RWPE1 (cell line): ENCODE results near the gene ZNF860.

ENCODE experiments used
- CTCF ChIA-PET: fragments of 350-600 bp; sonication (Branson Sonifier 250); formaldehyde crosslinking; extraction: SDS; loops from one replicate; lab custom pipeline; 2021; lab: Yijun Ruan, JAX
- POLR2A ChIA-PET: fragments of 400-600 bp; formaldehyde crosslinking; extraction: SDS; loops from one replicate; lab custom pipeline; 2020; ENCODE audit warnings: antibody characterized with exemption; ENCODE audit not compliant: low non-redundant PET; lab: Yijun Ruan, JAX
- DNase-seq: peaks from one replicate; pipeline ENCODE4 v3.0.0; 2012; ENCODE audit warnings: low spot score
- H3K27ac ChIP-seq: fragments of 450-650 bp; 2 replicates; pipeline ENCODE4 v1.5.1; 2017
- TF ChIP-seq, protein P1 (sequence below): fragments of 450-650 bp; conservative IDR thresholded peaks from 2 replicates; pipeline ENCODE4 v1.5.1; 2017; ENCODE audit warnings: low read depth, mild to moderate bottlenecking

The ZNF860 gene

DNA sequence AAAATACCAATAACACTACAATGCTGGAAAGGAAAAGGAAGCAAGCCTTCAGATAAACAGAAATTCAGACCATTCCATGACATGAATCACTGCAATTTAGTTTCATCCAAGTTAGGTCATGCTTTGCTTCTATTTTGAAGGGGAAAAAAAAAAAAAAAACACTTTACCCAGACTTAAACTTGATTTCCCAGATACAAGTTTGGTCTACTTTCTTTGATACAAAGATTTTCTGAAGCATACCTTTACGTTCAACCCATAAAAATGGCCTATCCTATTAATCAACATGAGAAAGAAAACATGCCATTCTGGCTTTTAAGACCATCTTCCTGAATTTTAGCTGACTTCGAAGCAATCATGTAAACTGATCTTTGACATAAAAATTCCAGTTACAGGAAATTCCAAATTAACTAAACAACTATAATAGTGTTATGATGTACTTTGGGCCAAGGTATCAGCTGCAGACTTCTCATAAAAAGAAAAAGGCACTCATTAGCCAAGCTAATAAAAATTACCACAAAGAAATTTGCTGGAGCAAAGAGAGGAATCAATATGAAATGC lies 13.1 kb upstream of the ZNF860 start:
- DNase-seq: no peak
- TF ChIP-seq, protein P1, sequence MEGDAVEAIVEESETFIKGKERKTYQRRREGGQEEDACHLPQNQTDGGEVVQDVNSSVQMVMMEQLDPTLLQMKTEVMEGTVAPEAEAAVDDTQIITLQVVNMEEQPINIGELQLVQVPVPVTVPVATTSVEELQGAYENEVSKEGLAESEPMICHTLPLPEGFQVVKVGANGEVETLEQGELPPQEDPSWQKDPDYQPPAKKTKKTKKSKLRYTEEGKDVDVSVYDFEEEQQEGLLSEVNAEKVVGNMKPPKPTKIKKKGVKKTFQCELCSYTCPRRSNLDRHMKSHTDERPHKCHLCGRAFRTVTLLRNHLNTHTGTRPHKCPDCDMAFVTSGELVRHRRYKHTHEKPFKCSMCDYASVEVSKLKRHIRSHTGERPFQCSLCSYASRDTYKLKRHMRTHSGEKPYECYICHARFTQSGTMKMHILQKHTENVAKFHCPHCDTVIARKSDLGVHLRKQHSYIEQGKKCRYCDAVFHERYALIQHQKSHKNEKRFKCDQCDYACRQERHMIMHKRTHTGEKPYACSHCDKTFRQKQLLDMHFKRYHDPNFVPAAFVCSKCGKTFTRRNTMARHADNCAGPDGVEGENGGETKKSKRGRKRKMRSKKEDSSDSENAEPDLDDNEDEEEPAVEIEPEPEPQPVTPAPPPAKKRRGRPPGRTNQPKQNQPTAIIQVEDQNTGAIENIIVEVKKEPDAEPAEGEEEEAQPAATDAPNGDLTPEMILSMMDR: no peak
- peak overlapping the region; percentile 98; the same call in 1 of the 2 replicates for H3K27ac ChIP-seq
- ChIA-PET CTCF (no interaction called here), POLR2A (no interaction called here)

DNA sequence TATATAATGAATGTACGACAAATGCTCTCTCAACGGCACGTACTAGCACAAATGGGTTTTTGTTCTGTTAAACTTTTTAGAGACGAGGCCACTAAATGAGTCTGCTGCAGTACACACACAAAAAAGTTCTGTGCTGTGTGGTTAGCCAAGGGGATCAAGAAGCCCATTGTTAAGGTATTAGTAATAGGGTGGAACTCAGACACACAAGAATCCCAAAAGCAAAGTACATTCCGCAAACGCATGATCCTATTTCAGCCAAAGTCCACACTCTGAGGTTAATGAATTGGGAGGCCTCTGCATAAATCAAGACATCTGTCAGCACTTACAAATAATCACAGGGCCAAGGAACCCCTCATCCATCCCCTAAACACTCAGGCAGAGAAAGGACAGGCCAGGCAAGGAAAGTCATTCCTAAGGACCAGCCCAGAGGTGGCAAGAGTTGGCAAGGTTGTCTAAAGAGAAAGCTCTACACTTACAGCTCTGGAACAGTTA lies 12.6 kb upstream of the ZNF860 start:
- TF ChIP-seq, protein P1: no peak
- CTCF ChIA-PET: no interaction called here

DNA sequence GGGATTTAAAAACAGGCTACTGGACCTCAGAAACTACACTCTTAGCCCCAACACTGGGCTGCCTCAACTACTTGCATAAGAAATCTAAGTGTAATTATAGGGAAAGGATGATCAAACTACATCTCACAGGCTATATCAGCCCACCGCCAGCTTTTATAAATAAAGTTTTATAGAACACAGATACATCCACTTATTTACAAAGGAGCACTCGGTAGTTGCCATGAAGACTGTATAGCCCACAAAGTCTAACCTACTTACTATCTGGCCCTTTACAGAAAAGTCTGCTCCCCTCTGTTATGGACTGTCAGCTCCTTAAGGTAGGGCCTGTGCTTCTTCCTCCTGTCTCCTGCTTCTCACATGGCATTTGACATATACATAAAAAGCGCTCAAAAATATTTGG lies 9.9 kb upstream of the ZNF860 start:
- TF ChIP-seq, protein P1: no peak
- ChIA-PET CTCF (no interaction called here), POLR2A (no interaction called here)
- DNase-seq: no peak
- H3K27ac ChIP-seq: peak overlapping the region; percentile 64

More for the DNA sequence above, 12.6 kb upstream of the ZNF860 start:
- H3K27ac ChIP-seq: peak overlapping the region; percentile 98
- peak; percentile 85 for DNase-seq
- POLR2A ChIA-PET: no interaction called here

DNA sequence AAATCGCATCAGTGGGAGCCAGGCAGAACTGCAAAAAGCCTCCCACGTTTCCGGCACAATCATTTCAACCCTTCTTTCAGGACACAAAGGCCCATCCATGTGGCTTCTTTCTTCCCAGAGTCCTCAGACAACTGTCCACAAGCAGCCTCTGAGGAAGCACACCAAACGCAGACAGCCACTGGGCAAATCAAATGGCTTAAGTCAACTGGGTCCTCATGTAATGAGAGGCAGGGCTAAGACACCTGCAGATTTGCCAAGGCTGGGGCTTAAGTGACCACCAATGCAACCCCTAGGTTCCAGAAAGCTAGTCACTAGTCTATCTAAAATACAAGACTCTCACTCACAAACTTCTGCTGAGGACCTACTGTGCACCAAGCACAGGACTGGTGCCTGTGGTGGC lies 8.5 kb upstream of the ZNF860 start:
- peak overlapping the region; percentile 40 for H3K27ac ChIP-seq
- ChIA-PET CTCF (no interaction called here), POLR2A (no interaction called here)
- TF ChIP-seq, protein P1: no peak
- no peak for DNase-seq

DNA sequence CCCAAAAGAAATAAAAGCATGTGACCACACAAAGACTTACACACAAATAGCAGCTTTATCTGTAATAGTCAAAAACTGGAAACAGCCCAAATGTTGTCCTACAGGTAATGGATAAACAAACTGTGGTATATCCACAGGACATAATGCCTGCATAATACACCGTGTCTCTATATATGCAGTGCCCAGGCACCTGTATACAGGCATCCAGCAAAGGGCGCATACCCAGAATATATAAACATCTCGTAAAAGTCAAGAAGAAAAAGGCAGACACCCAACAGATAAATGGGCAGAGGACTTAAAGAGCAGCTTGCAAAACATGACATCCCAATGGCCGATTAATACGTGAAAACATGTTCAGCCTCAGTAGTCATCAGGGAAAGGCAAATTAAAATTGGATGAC lies 7.7 kb upstream of the ZNF860 start:
- H3K27ac ChIP-seq: no peak overlapping the region
- TF ChIP-seq, protein P1: no peak
- ChIA-PET POLR2A (no interaction called here), CTCF (no interaction called here)
- DNase-seq: no peak

DNA sequence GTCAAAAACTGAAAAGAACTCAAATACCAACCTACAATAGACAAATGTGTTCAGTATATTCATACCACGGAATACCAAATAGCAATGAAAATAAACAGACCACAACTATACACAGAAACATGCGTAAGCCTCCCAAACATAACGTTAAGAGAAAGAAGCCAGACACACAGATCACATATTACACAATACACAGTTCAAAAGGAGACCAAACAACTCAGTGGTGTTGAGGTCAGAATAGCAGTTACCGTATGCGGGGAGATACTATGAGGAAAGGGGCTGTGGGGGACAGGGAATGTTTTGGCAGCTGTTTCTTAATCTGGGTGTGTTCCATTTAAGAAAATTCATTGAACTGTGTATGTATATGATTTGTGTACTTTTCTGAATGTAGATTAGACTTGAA lies 7.1 kb upstream of the ZNF860 start:
- no peak for DNase-seq
- CTCF ChIA-PET: no interaction called here
- TF ChIP-seq, protein P1: no peak
- POLR2A ChIA-PET: no interaction called here
- no peak overlapping the region for H3K27ac ChIP-seq
